Measurements from ENCODE around the gene HSP90B1.

The HSP90B1 gene

GRCh38 chr12:103978384-103978982 lies 48.3 kb downstream of the HSP90B1 start:
- no peak for DNase-seq

GRCh38 chr12:103986829-103987228 lies 56.6 kb downstream of the HSP90B1 start:
- no peak for DNase-seq

DNA sequence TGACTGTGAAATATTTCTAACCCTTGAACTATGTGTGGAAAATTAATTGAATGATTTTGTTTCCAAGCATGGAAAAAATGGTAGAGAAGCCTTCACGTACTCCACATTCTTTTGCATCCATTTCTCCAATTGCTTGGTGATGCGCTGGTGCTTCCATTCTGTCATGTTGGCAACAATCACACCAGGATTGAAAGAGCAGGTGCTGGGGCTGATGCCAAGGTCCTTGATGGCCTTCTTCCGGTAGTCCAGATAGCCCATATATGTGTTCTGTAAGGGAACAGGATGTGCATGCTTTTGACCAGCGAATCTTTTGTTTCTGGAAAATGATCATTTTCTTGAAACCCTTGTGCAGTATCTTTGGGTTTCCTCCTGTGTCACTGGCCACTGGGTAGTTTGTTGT lies 64.0 kb downstream of the HSP90B1 start:
- DNase-seq: no peak

- no peak for DNase-seq
Observed at GRCh38 chr12:103996595-103996994, 66.4 kb downstream of the HSP90B1 start.

DNA sequence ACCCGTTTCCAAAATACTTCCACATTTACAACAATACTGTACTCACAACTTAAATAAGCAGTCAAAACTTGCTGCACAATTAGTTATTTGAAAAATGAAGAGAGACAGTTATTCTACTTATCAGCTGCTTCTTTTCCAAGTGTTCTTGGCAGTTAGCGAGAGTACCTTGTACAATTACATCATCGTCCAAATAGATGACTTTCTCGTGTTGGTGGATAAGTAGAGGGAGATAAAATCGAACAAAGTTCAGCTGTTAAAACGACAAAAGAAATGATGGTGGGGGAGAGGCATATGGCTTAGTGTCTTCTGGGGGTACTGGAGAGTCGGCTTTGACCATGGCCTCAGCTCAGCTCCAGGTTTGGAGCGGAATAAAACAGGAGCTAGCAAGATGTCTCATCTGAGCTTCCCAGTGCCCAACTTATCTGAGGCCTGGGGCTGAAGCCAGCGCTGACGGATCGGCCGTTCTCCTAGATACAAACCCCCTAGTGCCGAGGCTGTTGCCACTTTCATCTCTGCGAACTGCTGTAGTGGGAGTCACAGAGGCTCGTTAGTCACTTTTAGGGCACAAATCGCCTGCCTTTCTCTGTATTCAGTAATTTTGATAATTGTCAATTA lies 67.2 kb downstream of the HSP90B1 start:
- DNase-seq: no peak

Data from inflammatory macrophage treated with lipopolysaccharide for 4 hours (primary cell).